GM21717 (cell line): ENCODE data around the gene SCEL.
A peak's percentile ranks its signal among the peaks of the same experiment; 100 is the strongest.
"Not testable (repeated sequence)": the region's sequence is repeated elsewhere in the genome, so short reads cannot be mapped to it uniquely, and the experiment has no call there.

Experiments used
- ATAC-seq: cut with Tn5 transposase; IDR thresholded peaks from one replicate; pipeline ENCODE4 v1.9.1; 2021; ENCODE audit warnings: mild to moderate bottlenecking, moderate library complexity; ENCODE audit not compliant: unreplicated experiment

The SCEL gene, protein sequence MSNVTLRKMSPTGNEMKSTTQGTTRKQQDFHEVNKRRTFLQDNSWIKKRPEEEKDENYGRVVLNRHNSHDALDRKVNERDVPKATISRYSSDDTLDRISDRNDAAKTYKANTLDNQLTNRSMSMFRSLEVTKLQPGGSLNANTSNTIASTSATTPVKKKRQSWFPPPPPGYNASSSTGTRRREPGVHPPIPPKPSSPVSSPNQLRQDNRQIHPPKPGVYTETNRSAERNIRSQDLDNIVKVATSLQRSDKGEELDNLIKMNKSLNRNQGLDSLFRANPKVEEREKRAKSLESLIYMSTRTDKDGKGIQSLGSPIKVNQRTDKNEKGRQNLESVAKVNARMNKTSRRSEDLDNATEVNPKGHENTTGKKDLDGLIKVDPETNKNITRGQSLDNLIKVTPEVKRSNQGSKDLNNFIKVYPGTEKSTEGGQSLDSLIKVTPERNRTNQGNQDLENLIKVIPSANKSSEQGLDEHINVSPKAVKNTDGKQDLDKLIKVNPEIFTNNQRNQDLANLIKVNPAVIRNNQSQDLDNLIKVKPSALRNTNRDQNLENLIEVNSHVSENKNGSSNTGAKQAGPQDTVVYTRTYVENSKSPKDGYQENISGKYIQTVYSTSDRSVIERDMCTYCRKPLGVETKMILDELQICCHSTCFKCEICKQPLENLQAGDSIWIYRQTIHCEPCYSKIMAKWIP

DNA sequence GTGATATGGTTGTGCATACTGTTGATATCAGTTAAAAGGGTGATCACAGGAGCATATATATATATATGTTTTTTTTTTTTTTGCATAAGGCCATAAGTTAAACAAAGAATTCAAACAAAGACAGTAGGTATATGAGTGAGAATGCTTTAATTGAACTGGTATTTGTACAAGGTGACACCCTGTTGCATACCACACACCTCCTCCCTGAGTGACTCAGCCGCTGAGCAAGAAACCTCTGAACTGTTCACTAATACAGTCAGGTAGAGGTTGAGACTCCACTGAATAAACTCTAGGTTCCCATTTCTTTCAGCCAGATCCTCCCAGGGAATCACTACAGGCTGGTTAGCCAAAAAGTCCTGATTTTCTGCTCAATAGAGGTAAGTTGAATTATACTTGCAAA, at the start of gene SCEL:
Gene SCEL, plus strand, starts transcription at position 259 of the 400 bp plus-strand sequence. CDS start 20,170 bp downstream, outside the sequence.
- no peak for ATAC-seq

DNA sequence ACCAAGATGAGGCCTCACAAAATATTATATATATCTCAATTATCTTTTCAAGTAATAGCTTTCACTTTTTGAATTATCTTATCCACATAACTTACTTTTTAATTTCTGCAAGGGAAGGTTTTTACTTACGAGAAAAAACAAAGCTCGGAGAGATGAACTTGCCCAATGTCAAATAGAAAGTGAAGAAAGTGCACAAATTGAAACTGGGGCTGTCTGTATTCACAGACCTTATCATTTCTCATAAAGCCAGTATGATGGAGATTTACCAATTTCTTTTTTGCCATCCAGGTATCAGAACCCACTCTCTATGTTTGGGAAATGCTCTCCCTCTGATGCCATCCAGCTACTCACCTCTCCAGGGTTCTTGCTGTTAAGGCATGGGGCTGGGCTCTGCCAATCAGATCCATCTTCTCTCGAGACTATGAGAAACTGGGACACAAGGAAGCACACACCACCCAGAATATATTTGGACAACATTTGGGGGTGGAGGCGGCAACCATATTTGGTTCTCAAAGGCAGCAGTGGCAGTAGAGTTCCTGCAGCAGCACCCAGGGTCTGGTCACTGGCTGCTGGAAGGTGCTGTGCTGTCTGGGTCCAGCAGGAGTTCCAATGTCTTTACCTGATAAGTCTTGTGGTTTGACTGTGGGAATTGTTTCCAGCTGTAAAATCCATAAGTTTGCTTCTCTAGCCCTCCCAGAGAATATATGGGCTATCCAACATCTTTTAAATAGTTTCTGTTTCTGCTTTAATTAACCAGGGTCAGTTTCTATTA, 45.8 kb upstream of the SCEL start:
- ATAC-seq = peak; percentile 60

DNA sequence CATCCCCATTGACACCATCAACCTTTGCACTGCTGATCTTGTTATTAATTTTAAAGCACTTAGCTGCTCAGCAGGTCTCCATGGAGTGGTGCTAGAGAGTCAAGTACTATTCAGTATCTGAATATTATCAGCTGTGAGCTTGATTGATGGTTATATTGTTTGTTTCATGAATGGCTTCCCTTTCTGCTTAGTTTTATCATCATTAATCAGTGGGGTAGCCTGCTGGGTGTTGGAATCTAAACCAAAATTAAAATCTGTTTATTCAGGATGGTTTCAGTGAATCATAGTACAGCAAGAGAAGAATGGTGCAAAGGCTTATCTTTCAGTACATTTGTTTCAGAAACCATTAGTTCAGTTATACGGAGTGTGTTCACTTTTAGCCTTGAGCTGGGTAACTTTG, 42.5 kb upstream of the SCEL start:
- ATAC-seq = no peak

DNA sequence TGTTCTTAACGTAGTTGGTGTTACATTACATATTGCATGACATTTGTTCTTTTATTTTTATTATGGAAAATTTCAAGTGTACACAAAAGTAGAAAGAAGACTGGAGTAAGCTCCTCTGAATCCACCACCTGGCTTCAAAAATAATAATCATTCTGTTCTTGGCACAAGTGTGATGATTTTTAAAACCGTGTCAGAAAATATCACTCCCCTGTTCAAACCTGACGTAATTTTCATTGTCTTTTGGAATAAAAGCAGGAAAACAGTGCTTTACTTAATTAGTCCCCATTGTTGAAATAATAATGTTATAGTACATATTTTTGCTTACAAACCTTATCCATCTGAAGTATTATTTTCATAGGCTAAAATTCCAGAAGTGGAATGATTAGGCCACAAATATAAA, 41.3 kb upstream of the SCEL start:
- no peak for ATAC-seq

DNA sequence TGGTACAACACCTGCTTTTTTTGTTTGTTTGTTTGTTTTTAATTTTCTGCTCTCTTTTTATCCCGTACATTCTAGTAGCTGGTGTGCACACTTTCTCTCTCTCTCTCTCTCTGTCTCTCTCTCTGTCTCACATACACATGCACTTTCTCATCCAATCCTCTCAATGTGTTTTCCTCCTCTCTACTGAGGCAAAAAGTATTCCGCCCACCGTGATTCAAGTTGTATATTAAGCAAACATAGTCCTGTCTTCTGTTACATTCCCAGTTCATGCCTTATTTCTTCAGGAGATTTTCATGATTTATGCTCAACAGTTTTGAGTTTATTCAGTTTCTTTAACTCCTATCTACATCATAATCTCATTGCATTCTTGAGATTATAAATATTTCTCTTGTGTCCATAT, 38.2 kb upstream of the SCEL start:
- ATAC-seq = no peak

DNA sequence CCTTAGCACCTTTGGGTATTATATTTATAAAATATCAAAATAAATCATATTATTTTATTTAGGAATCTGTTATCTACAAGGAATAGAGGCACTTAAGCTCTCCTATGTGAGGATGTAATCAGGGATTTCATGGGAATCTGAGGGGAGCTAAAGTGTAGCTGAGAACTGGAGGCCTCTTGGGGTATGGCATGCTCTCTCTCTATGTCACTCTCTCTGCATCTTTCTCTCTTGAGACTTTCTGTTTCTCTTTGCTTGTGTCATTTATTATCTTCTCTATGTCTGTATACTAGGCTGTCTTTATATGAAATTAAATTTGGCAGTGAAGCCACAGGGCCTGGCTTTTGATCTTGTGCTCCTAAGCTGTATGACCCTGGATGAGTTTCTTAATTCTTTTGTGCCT, 37.7 kb upstream of the SCEL start:
- ATAC-seq = no peak

DNA sequence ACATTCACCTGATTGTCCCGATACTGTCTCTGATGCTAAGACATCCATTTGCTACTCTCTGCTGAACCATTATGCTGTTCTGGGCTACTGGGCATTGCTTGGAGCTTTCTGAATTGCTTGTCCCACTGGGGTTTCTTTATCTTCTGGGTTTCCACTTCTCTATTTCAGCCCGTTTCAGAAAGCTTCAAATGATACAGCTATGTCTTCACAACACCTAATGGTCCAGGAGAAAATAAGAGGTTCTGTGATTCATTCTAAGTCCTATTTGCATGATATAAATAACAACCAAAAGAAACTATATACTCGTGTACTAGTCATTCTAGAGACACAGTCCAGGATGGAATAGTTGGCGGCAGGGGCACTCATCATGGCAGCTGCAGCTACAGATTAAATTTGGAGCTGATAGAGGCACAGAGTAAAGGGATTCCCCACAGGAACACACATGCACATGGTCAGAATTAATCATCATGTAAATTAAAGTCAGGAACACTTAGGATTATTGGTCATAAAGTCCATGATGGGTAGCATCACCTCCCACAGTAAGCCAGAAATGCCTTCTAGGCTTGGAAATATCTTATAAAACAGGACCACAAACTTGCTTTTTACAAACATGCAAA, 33.3 kb upstream of the SCEL start:
- ATAC-seq = peak; percentile 94

DNA sequence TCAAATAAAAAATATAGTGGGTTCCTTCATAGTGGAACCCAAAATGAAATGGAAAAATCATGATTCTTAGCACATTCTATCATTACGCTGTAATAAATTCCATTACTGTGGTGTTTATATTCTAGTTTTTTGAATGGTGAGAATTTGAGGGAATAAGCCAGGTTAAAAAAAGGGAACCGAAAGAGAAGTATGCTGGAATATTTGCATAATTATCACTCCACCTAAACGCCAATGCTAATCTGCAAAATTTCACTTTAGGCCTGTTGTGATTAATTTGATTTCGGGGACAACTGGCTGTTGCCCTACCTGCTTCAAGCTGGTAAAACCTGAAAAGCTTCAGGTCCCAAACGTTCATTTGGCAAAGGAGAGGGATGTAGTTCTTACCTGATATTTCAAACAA, 32.1 kb upstream of the SCEL start:
- ATAC-seq = no peak

DNA sequence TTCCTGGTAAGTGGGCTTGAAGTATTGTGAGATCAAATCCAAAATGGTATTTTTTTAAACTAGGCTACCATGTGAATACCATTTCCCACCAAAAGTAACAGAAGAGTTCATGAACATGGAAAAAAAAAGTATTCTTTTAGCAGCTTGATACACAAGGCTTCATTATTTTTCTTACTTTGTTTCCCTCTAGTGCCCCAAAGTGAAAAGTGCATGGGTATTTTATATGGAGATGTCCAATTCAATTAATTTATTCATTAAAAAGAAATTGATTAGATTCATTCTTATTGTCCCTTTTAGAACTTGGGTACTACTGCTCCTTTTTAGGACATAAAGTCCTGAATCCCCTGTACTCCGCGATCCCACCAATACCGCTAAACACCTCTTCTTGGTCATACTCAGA, 28.6 kb upstream of the SCEL start:
- no peak for ATAC-seq

DNA sequence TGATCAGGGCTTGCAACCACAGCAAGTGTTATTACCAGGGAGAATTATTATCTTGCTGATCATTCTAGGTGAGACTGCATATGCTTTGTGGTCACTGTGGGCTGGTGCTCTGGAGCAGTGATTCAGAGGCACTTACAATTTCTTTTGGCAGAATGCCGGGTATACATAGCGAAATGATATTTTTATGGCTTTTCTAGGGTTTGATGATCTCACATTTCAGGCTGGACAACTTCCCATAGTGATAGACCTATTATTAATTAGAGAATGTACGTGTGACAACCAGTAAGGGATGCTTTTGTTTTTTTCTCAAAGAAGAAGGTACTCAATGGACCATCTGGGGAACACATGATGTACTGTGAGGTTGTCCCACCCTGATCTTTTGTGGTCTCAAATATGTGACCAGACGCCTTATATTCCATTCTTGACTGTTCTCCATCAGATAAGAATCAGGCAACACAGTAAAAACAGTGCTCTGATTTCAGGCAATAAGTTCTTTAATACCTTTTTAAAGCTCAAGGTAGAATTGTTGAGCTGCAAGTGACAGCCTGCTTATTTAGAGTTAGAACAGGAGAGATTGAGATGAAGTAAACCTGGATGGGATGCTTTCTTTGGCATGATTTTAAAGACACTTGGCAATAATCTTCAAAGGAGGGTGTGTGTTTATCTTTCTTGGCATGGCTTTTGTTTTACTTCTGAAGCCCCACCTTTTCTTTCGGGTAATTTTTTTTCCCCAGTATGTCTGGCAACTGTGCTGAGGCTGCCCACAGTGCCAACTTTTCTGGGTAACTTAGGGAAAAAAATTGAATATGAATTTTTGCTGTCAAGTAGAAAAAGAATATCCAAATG, 27.4 kb upstream of the SCEL start:
- no peak for ATAC-seq

DNA sequence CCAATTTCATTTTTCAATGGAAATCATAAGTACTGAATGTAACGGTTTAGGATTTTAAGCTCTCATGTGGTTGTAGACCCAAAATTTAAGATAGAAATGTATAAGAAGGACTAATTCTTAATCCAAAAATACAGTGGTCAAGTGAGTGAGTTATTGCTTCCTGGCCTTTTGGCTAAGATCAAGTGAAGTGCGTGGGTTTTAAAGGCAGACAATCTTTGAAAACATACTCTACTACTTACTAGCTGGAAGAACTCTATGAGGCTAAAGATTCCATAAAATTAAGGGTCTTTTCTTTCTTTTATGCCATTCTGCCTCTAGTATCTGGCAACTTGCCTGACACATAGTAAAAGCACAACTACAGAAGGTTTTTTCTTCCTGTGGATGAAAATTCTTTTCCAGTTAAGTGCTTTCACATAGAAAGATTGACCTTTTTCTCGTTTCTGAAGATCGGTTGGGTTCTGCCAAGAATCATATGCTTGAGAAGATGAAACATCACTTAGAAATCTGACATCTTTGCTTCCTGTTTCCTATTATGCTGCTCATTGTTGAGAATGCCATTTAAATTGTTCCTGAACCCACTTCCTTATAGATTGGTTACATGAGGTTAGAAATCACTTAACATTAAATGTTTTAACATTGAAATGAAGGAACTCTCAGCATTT, 26.4 kb upstream of the SCEL start:
- no peak for ATAC-seq

DNA sequence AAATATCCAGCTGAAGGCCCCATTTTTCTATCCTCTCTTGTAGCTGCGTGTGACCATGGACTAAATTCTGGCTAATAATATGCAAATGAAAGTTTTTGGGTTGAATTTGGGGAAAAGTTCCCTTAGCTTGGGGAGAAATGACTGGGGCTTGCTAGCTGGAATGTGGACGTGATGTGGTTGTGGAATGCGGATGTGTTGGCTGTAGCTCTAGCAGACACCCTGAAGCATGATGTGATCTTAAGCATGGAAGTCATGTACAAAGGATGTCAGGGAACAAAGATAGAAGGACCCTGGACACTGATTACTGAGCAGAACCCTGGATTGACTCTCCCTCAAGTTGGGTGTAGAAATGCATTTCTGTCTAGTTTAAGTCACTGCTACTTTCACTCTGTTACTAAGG, 25.4 kb upstream of the SCEL start:
- ATAC-seq = no peak

DNA sequence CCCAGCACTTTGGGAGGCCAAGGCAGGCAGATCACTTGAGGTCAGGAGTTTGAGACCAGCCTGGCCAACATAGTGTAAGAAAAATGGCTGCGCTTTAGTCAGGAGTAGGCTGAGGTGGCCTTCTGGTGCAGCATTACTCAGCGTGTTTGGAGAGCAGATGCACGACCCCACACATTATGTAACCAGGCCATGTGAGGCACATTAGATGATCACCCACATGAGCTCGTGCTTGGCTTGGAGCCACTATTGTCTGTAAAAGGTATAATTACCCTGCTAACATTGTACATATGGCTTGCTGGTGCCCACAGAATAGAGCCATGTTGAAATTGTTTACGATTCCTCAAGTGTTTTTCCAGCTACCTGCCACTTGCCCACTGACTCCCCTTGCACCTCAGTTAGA, 24.0 kb upstream of the SCEL start:
- no peak for ATAC-seq

DNA sequence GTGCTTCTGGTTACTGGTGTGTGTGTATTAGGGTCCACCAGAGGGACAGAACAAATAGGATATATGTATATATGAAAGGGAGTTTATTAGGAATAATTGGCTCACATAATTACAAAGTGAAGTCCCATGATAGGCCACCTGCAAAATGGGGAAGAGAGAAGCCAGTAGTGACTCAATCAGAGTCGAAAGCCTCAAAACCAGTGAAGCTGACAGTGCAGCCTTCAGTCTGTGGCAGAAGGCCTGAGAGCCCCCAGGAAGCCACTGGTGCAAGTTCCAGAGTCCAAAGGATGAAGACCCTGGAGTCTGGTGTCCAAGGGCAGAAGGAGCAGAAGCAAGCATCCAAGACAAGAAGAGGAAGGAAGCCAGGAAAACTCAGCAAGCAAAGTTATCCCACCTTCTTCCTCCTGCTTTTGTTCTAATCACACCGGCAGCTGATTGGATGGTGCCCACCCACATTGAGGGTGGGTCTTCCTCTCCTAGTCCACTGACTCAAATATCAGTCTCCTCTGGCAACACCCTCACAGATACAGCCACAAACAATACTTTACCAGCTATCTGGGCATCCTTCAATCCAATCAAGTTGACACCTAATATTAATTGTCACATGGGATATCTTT, 21.7 kb upstream of the SCEL start:
- peak; percentile 85 for ATAC-seq

DNA sequence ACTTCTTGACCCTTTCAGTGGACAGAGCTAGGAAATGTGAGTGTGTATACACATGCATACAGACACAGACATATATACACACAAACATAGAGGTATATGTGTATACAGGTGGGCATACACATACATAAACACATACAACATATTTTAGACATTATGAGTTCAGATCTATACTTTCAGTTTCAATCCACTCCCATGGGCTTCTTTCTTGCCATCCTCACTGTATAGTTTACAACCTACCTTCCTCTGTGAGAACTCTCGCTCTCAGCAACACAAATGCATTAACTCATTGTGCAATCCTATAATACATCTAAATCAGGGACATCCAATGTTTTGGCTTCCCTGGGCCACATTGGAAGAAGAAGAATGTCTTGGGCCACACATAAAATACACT, 21.2 kb upstream of the SCEL start:
- peak; percentile 87 for ATAC-seq

DNA sequence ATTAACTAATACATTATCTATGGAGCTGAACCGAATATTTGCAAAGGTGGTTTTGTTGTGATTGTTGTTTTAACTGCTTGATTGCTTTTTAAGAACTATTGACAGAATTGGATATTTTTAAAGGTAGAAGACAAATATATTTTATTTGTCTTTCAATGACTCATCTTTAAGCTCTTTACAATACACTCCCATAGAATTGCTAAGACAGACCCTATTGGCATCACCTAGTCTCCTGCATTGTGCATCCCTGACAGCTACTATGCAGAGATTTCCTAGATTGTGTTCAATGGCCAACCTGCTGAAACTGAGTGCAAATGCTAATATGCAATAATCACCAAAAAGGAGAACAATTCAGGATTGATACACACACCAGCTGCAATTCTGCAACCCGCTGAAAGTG, 19.7 kb upstream of the SCEL start:
- ATAC-seq = no peak

DNA sequence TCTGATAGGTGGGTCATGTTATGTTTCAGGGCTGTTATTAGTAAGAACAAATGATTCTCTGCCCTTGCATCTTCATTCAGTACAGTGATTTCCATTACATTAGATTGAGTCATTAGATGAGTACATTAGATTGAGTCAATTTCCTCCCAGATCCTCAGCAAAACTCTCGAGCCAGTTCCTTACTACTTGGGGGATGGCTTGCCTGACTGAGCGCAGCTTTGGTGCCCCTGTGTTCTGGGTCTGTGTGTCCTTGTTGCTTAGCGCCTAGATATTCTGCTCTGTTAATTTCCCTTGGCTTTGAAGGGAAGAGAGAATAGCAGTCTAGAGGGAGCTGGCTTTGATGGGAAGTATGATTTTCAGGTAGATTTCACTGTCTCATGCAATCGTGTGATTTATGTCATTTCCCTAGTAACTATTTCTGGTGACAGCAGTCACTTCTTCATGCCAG, 19.1 kb upstream of the SCEL start:
- ATAC-seq = no peak

DNA sequence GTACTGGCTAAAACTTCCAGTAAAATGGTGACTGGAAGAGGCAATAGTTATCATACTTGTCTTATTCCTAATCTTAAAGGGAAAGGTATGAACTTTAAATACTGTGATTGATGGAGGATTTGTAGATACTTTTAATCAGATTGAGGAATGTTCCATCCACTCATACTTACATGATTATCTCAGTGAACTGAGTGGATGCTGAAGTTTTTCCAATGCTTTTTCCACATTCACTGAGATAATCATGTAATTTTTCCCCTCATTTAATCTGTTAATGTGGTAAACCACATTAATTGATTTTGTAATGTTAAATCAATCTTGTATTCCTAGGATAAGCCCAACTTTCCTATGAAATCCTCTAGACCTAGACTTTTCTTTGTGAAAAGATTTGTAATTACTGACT, 17.2 kb upstream of the SCEL start:
- ATAC-seq = no peak

DNA sequence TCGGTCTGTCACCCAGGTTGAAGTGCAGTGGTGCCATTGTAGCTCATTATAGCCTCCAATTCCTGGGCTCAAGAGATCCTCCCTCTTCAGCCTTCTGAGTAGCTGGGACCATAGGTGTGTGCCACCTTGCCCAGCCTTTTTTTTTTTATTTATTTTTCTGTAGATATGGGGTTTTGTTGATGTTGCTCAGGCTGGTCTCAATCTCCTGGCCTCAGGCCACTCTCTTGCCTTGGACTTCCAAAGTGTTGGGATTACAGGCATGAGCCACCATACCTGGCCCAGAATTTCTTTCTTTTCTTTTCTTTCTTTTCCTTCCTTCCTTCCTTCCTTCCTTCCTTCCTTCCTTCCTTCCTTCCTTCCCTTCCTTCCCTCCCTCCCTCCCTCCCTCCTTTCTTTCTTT, 16.1 kb upstream of the SCEL start:
- not testable (repeated sequence) for ATAC-seq
